PC-3 (cell line): Measurements from ENCODE around the gene MRPL39.

Source experiments
- EZH2 ChIP-seq: fragments of 300-600 bp; sonication (generic); IDR thresholded peaks from one replicate; pipeline ENCODE4 v1.6.1; 2017; ENCODE audit warnings: antibody characterized with exemption, mild to moderate bottlenecking, low read length; ENCODE audit not compliant: unreplicated experiment
- EZH2phosphoT487 ChIP-seq: fragments of 300-600 bp; sonication (generic); IDR thresholded peaks from 2 replicates; pipeline ENCODE4 v1.6.1; 2018; ENCODE audit warnings: mild to moderate bottlenecking, antibody characterized with exemption, low read length, borderline replicate concordance
- TF ChIP-seq, protein P1 (sequence below): fragments of 300-600 bp; sonication (generic); conservative IDR thresholded peaks from 2 replicates; pipeline ENCODE4 v1.5.1; 2017; ENCODE audit warnings: antibody characterized with exemption, low read depth, mild to moderate bottlenecking, low read length

DNA sequence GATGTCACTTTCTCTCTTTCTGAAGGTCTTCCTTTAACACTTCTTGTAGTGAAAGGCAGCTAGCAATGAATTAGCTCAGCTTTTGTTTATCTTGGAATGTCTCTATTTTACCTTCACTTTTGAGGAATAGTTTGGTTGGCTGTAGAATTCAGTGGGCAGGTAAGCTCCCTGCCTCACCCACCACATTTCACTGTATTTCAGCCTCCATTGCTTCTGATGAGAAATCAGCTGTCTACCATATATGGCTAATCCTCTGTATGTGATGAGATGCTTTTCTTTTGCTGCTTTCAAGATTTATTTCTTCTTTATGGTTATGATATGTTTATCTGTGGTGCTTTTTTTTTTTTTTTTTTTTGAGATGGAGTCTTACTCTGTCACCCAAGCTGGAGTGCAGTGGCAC is 70.1 kb downstream of the MRPL39 start:
- TF ChIP-seq EZH2, result no peak
- TF ChIP-seq, protein P1, sequence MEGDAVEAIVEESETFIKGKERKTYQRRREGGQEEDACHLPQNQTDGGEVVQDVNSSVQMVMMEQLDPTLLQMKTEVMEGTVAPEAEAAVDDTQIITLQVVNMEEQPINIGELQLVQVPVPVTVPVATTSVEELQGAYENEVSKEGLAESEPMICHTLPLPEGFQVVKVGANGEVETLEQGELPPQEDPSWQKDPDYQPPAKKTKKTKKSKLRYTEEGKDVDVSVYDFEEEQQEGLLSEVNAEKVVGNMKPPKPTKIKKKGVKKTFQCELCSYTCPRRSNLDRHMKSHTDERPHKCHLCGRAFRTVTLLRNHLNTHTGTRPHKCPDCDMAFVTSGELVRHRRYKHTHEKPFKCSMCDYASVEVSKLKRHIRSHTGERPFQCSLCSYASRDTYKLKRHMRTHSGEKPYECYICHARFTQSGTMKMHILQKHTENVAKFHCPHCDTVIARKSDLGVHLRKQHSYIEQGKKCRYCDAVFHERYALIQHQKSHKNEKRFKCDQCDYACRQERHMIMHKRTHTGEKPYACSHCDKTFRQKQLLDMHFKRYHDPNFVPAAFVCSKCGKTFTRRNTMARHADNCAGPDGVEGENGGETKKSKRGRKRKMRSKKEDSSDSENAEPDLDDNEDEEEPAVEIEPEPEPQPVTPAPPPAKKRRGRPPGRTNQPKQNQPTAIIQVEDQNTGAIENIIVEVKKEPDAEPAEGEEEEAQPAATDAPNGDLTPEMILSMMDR, result no peak
- no peak for TF ChIP-seq EZH2phosphoT487
